Measurements from ENCODE around the gene WDR70.

GRCh38 chr5:37786862-37787519 lies 407.9 kb downstream of the WDR70 start:
- TF ChIP-seq POLR2A (IDR thresholded peaks at IDR 0.05) (no peak), CTCF (IDR thresholded peaks at IDR 0.05) (no peak)

All from Peyer's patch (tissue), 4 donors.